GM12878 (cell line): ENCODE data around the gene TAF10. TPM values are rescaled to one million over a fixed set of nuclear protein-coding genes. Genes with fewer than 3 reads are reported as not detected.
A peak's percentile ranks its signal among the peaks of the same experiment; 100 is the strongest.

Experiments used
- ATAC-seq: fragments of 200-7000 bp; cut with Tn5 transposase; 3 replicates; pipeline ENCODE4 v1.9.1; 2020; ENCODE audit warnings: mild to moderate bottlenecking, moderate library complexity
- BruUV-seq: library from RNA; stranded (reverse); fragments of 400-500 nt; replicated peaks from 2 replicates; lab custom pipeline; 2021; lab: Mats Ljungman, UMichigan
- CTCF ChIA-PET: fragments of 300-600 bp; sonication (Branson Sonifier 250); formaldehyde crosslinking; extraction: SDS; loops from one replicate; lab custom pipeline; 2021; ENCODE audit warnings: inconsistent platforms; lab: Yijun Ruan, JAX
- POLR2A ChIA-PET: fragments of 350-600 bp; formaldehyde crosslinking; extraction: SDS; loops from one replicate; lab custom pipeline; 2021; ENCODE audit warnings: inconsistent platforms; lab: Charles Lee
- RAD21 ChIA-PET: fragments of 300-600 bp; sonication (Branson Sonifier 250); formaldehyde crosslinking; loops from one replicate; lab custom pipeline; 2023; ENCODE audit warnings: antibody characterized with exemption; ENCODE audit not compliant: unreplicated experiment; lab: Charles Lee
- SMC1A ChIA-PET: fragments of 300-600 bp; sonication (Branson Sonifier 250); formaldehyde crosslinking; loops from one replicate; lab custom pipeline; 2023; ENCODE audit not compliant: unreplicated experiment, uncharacterized antibody; lab: Charles Lee
- DNase-seq: peaks from one replicate; pipeline ENCODE4 v3.0.0-alpha.2; 2011; ENCODE audit warnings: low read depth, low spot score
- FAIRE-seq: peaks from 3 replicates; lab custom pipeline; 2011; peaks lifted over from hg19 to GRCh38; lab: Jason Lieb, UNC
- H2AFZ ChIP-seq: 2 replicates; pipeline ENCODE4 v1.6.0; 2011; ENCODE audit warnings: low read depth, low read length, control low read depth; ENCODE audit not compliant: control insufficient read depth
- H3K27ac ChIP-seq: 2 replicates; pipeline ENCODE4 v1.5.1; 2011; ENCODE audit warnings: control low read depth; ENCODE audit not compliant: control insufficient read depth, insufficient read depth
- H3K27me3 ChIP-seq, 2 experiments: replicated peaks in 1 of 2; 2 replicates each; pipeline versions ENCODE4 v1.6.0 to v1.6.1; 2011; ENCODE audit warnings: low read length in 1 of 2; ENCODE audit not compliant: control insufficient read depth in 2 of 2, insufficient read depth in 2 of 2
- H3K36me3 ChIP-seq, 2 experiments: 2 replicates each; pipeline ENCODE4 v1.5.1; 2011; ENCODE audit warnings: low read length in 1 of 2; ENCODE audit not compliant: control insufficient read depth in 2 of 2, insufficient read depth in 2 of 2
- H3K4me1 ChIP-seq: 2 replicates; pipeline ENCODE4 v1.6.1; 2011; ENCODE audit warnings: mild to moderate bottlenecking, low read length, moderate library complexity, mixed read lengths; ENCODE audit not compliant: control insufficient read depth, insufficient read depth
- H3K4me2 ChIP-seq: 2 replicates; pipeline ENCODE4 v1.6.0; 2011; ENCODE audit warnings: control low read depth; ENCODE audit not compliant: control insufficient read depth, insufficient read depth
- H3K4me3 ChIP-seq: fragments of 200-600 bp; sonication (generic); 2 replicates; pipeline ENCODE4 v1.5.1; 2016
- H3K79me2 ChIP-seq: 2 replicates; pipeline ENCODE4 v1.6.0; 2011; ENCODE audit warnings: low read length; ENCODE audit not compliant: control insufficient read depth, insufficient read depth
- H3K9ac ChIP-seq: 2 replicates; pipeline ENCODE4 v1.8.0; 2011; ENCODE audit warnings: low read length, control low read depth, mixed read lengths; ENCODE audit not compliant: control insufficient read depth, insufficient read depth
- H3K9me3 ChIP-seq: replicated peaks from 3 replicates; pipeline ENCODE4 v1.5.1; 2011; ENCODE audit warnings: mild to moderate bottlenecking, low read length; ENCODE audit not compliant: control insufficient read depth, insufficient read depth
- H4K20me1 ChIP-seq: 2 replicates; pipeline ENCODE4 v1.6.0; 2011; ENCODE audit not compliant: control insufficient read depth, insufficient read depth
- CEBPZ ChIP-seq: fragments of 150-350 bp; IDR thresholded peaks from 2 replicates; pipeline ENCODE4 v1.6.1; 2016; ENCODE audit warnings: low read depth, low read length
- FOXM1 ChIP-seq: IDR thresholded peaks from 2 replicates; pipeline ENCODE4 v1.6.1; 2012; ENCODE audit warnings: low read depth, mild to moderate bottlenecking, inconsistent platforms, low read length, moderate library complexity
- HDGF ChIP-seq: fragments of 450-650 bp; IDR thresholded peaks from 2 replicates; pipeline ENCODE4 v1.6.1; 2016; ENCODE audit warnings: antibody characterized with exemption
- IKZF1 ChIP-seq: fragments of 450-650 bp; conservative IDR thresholded peaks from 2 replicates; pipeline ENCODE4 v1.6.1; 2017; ENCODE audit warnings: antibody characterized with exemption, mild to moderate bottlenecking
- LARP7 ChIP-seq: fragments of 450-650 bp; IDR thresholded peaks from 2 replicates; pipeline ENCODE4 v1.6.1; 2017; ENCODE audit warnings: mild to moderate bottlenecking
- MAX ChIP-seq: IDR thresholded peaks from 2 replicates; pipeline ENCODE4 v1.6.1; 2012; ENCODE audit warnings: low read depth, low read length, improper control_type of control experiment
- PML ChIP-seq: IDR thresholded peaks from 2 replicates; pipeline ENCODE4 v1.6.1; 2012; ENCODE audit warnings: low read length, inconsistent platforms
- RAD51 ChIP-seq: fragments of 450-650 bp; IDR thresholded peaks from 2 replicates; pipeline ENCODE4 v1.6.1; 2016; ENCODE audit warnings: moderate library complexity, mild to moderate bottlenecking, inconsistent platforms
- SRF ChIP-seq, 2 experiments: IDR thresholded peaks; 2 replicates each; pipeline ENCODE4 v1.6.1; 2011; ENCODE audit warnings: low read depth in 2 of 2, low read length in 2 of 2, mild to moderate bottlenecking in 1 of 2, moderate library complexity in 1 of 2
- WGBS: methylation state at CpG from one replicate; pipeline ENCODE4 v1.1.6; 2016; ENCODE audit warnings: low lambda C conversion rate; ENCODE audit not compliant: insufficient replicate concordance, insufficient coverage; ENCODE audit errors: missing lambda C conversion rate; 5-methylcytosine and 5-hydroxymethylcytosine counted together
- in situ Hi-C: fragments of 300-500 bp; cut with MboI; formaldehyde crosslinking; loops from 9 replicates; pipeline ENCODE4 v1.14.3; 2018; ENCODE audit warnings: mixed read lengths
- intact Hi-C: fragments of 100-400 bp; cut with micrococcal nuclease; formaldehyde crosslinking; loops from one replicate; pipeline ENCODE4 v1.14.2; 2022; ENCODE audit not compliant: unreplicated experiment
- polyA plus RNA-seq, 11 experiments: library from polyadenylated mRNA; depleted of rRNA in 4 of 11; unstranded in 6 of 11; stranded (reverse) in 5 of 11; fragments of >200 nt; fragmentation: Nextera tagmentation in 4 of 11; fragmentation: Illumina TruSeq in 1 of 11; extraction: Ambion mirVana in 4 of 11; extraction: Trizol in 1 of 11; gene quantifications; 1 replicate in 1 of 11; 2 replicates in 10 of 11; pipeline versions ENCODE4 v1.2.1 to v1.2.3, GENCODE V29; 2011 to 2016; ENCODE audit warnings: inconsistent platforms in 2 of 11, missing spikeins in 2 of 11, low read depth in 1 of 11
- total RNA-seq, 4 experiments: library from RNA; depleted of rRNA in 3 of 4; stranded (reverse); fragments of >200 nt in 3 of 4; fragmentation: Illumina TruSeq in 1 of 4; extraction: Trizol in 1 of 4; gene quantifications; 2 replicates each; pipeline versions ENCODE4 v1.2.1 to v1.2.3, GENCODE V29; 2013 to 2021

TAF10 gene
- total and polyA plus RNA-seq, 10 of the 15 experiments (the other 5 are each of a cell fraction or from before 2014, with no cell fraction given): 26.7 to 251 (median 149) TPM

- no peak for DNase-seq
- H2AFZ ChIP-seq: peak overlapping the region; percentile 37; the same call in 1 of the 2 replicates
- ChIA-PET POLR2A (interaction anchor here (0.7 to 1.8 kb wide), 5 partner anchors 8 to 54 kb away, joined by 3 to 10 read pairs (median 4); partner anchors contain the start of genes TAF10 and TPP1), CTCF (interaction anchor here (0.7 to 2.3 kb wide), 5 partner anchors 8 to 1931 kb away, joined by 3 to 6 read pairs (median 4); partner anchors contain the start of genes MRPL17 and TPP1), RAD21 (interaction anchor here (1.1 to 1.5 kb wide), 4 partner anchors 8 to 79 kb away, joined by 3 to 13 read pairs (median 5); partner anchors contain the start of genes MRPL17 and TPP1), SMC1A (interaction anchor here (0.9 to 1.7 kb wide), 6 partner anchors 8 to 79 kb away, joined by 3 to 6 read pairs (median 4); partner anchors contain the start of gene TPP1)
- H3K79me2 ChIP-seq: no peaks in the 10 kb centered on the region
- in situ Hi-C loops: no loop called here
- no TSS peak for BruUV-seq
- H3K4me1 ChIP-seq: peaks cover 9% of the 10 kb centered on the region
- no peaks in the 10 kb centered on the region for H3K36me3 ChIP-seq
- FAIRE-seq: no peak
- no peaks in the 10 kb centered on the region for H3K27me3 ChIP-seq
- WGBS: 73% methylated on average over 19 of the region's 19 CpGs
- H3K27ac ChIP-seq: no peak overlapping the region
- no peaks in the 10 kb centered on the region for H4K20me1 ChIP-seq
- H3K4me2 ChIP-seq: peak overlapping the region; percentile 32; the same call in 1 of the 2 replicates
- no peak overlapping the region for H3K9ac ChIP-seq
- ATAC-seq: no peak; the same call in 2 of the 3 replicates
- H3K4me3 ChIP-seq: no peak overlapping the region; the same call in 1 of the 2 replicates
- intact Hi-C loops: no loop called here
- TF ChIP-seq IKZF1 (no peak), SRF (IDR thresholded peaks at IDR 0.05; ENCODE audit: low read depth in 2 of 2, low read length in 2 of 2) (no peak), LARP7 (0 out of 2 replicates have a peak, but pooled peaks have one; percentile 28)
- no peaks in the 10 kb centered on the region for H3K9me3 ChIP-seq
These were observed 15.2 kb upstream of the TAF10 start for GRCh38 chr11:6626971-6627761.

- in situ Hi-C loops (no loop called here), intact Hi-C loops (no loop called here)
- ChIA-PET SMC1A (no interaction called here), POLR2A (interaction anchor here (9.1 kb wide), 1 partner anchor 16 kb away, joined by 85 read pairs; the partner anchor contains the start of gene TAF10), CTCF (no interaction called here), RAD21 (no interaction called here)
- no peak overlapping the region for H3K4me2 ChIP-seq
- H3K4me1 ChIP-seq: peaks cover 9% of the 10 kb centered on the region
- H3K9ac ChIP-seq: no peak overlapping the region
- FAIRE-seq: no peak
- BruUV-seq: no TSS peak
- H4K20me1 ChIP-seq: no peaks in the 10 kb centered on the region
- no peak for DNase-seq
- H3K4me3 ChIP-seq: no peak overlapping the region
- no peaks in the 10 kb centered on the region for H3K36me3 ChIP-seq
- no peak overlapping the region for H3K27ac ChIP-seq
- H2AFZ ChIP-seq: no peak overlapping the region
- H3K9me3 ChIP-seq: no peaks in the 10 kb centered on the region
- no peaks in the 10 kb centered on the region for H3K27me3 ChIP-seq
- ATAC-seq: no peak
- WGBS: 65% methylated on average over 17 of the region's 17 CpGs
- H3K79me2 ChIP-seq: no peaks in the 10 kb centered on the region
- TF ChIP-seq FOXM1 (no peak), CEBPZ (no peak), PML (no peak), MAX (no peak), HDGF (no peak), RAD51 (no peak)
These were observed 13.9 kb upstream of the TAF10 start for GRCh38 chr11:6625832-6626420.
